IPS-NIHi7 (cell line): ENCODE data around the gene RAB11FIP4.

Source experiments
- DNase-seq: peaks from one replicate; pipeline ENCODE4 v3.0.0; 2012; ENCODE audit warnings: mixed read lengths; ENCODE audit errors: extremely low spot score

RAB11FIP4 gene

DNA sequence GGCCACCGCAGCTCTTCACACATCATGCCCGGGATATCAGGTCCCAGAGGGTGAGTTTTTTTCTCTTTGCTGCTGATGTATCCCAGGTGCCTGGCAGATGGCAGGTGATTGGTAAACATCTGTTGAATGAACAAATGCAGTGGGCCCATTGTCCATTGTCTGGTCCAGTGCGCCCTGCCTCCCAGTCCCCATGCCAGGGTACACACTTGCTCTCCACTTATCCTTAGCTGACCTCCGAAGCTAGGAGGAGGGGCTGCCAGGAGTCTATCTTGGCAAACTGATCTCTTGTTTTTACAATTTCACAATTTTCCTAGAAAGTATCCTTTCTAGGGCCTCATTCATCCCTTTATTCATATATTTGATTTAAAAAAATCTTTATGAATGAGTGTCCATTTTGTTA, 196.0 kb downstream of the RAB11FIP4 start:
- DNase-seq: no peak
